Neural progenitor cell (in vitro differentiated cells): Measurements from ENCODE around the gene AVP. TPM values are rescaled to one million over a fixed set of nuclear protein-coding genes. Genes with fewer than 3 reads are reported as not detected.

Source experiments
- DNase-seq: peaks from one replicate; pipeline ENCODE4 v3.0.0-alpha.2; 2016; ENCODE audit warnings: low spot score
- H2AFZ ChIP-seq: fragments of 200-600 bp; sonication (generic); replicated peaks from 2 replicates; pipeline ENCODE4 v1.6.1; 2016; ENCODE audit warnings: antibody characterized with exemption
- H3F3A ChIP-seq: fragments of 200-600 bp; sonication (generic); 2 replicates; pipeline ENCODE4 v1.6.1; 2016; ENCODE audit warnings: antibody characterized with exemption, low read depth
- H3K27ac ChIP-seq: fragments of 200-600 bp; sonication (generic); 2 replicates; pipeline ENCODE4 v1.5.1; 2016; ENCODE audit warnings: mild to moderate bottlenecking
- H3K27me3 ChIP-seq: fragments of 200-600 bp; sonication (generic); 2 replicates; pipeline ENCODE4 v1.6.1; 2016; ENCODE audit warnings: mild to moderate bottlenecking, moderate library complexity
- H3K36me3 ChIP-seq: fragments of 200-600 bp; sonication (generic); 2 replicates; pipeline ENCODE4 v1.5.1; 2016
- H3K4me1 ChIP-seq: fragments of 200-600 bp; sonication (generic); 2 replicates; pipeline ENCODE4 v1.6.1; 2016; ENCODE audit warnings: mixed run types
- H3K4me2 ChIP-seq: fragments of 200-600 bp; sonication (generic); 2 replicates; pipeline ENCODE4 v1.6.1; 2016
- H3K4me3 ChIP-seq: fragments of 200-600 bp; sonication (generic); 2 replicates; pipeline ENCODE4 v1.5.1; 2016
- H3K79me2 ChIP-seq: fragments of 200-600 bp; sonication (generic); 2 replicates; pipeline ENCODE4 v1.6.1; 2016; ENCODE audit warnings: low read depth
- H3K9ac ChIP-seq: fragments of 200-600 bp; sonication (generic); 2 replicates; pipeline ENCODE4 v1.6.1; 2016
- H3K9me3 ChIP-seq: fragments of 200-600 bp; sonication (generic); 2 replicates; pipeline ENCODE4 v1.5.1; 2016; ENCODE audit warnings: low read depth
- H4K20me1 ChIP-seq: fragments of 200-600 bp; sonication (generic); 2 replicates; pipeline ENCODE4 v1.6.1; 2016; ENCODE audit warnings: low read depth
- H3K27ac Mint-ChIP-seq: 3 replicates; pipeline ENCODE4 v1.8.0; 2021; ENCODE audit warnings: mixed read lengths
- H3K27me3 Mint-ChIP-seq: 2 replicates; pipeline ENCODE4 v1.8.0; 2022; ENCODE audit warnings: low read depth, mild to moderate bottlenecking, inconsistent platforms, moderate library complexity, mixed read lengths; ENCODE audit not compliant: insufficient read depth
- H3K36me3 Mint-ChIP-seq: 3 replicates; pipeline ENCODE4 v1.8.0; 2021; ENCODE audit warnings: mixed read lengths
- H3K4me1 Mint-ChIP-seq: 3 replicates; pipeline ENCODE4 v1.8.0; 2021; ENCODE audit warnings: mixed read lengths
- H3K4me3 Mint-ChIP-seq: 3 replicates; pipeline ENCODE4 v1.8.0; 2021; ENCODE audit warnings: mild to moderate bottlenecking, moderate library complexity, mixed read lengths
- H3K9me3 Mint-ChIP-seq: 3 replicates; pipeline ENCODE4 v1.8.0; 2020; ENCODE audit warnings: mixed read lengths
- EZH2 ChIP-seq: fragments of 200-600 bp; sonication (generic); IDR thresholded peaks from 2 replicates; pipeline ENCODE4 v1.6.1; 2017; ENCODE audit warnings: antibody characterized with exemption, mild to moderate bottlenecking, moderate library complexity
- EZH2phosphoT487 ChIP-seq: fragments of 200-600 bp; sonication (generic); IDR thresholded peaks from 2 replicates; pipeline ENCODE4 v1.6.1; 2017; ENCODE audit warnings: antibody characterized with exemption
- total RNA-seq: library from RNA; depleted of rRNA; stranded (reverse); fragments of >200 nt; gene quantifications from 2 replicates; pipeline ENCODE4 v1.2.3, GENCODE V29; 2015; ENCODE audit warnings: low replicate concordance
- TF ChIP-seq, protein P1 (sequence below): fragments of 200-600 bp; sonication (generic); IDR thresholded peaks from 2 replicates; pipeline ENCODE4 v1.5.1; 2017; ENCODE audit warnings: antibody characterized with exemption, mild to moderate bottlenecking

AVP gene, protein sequence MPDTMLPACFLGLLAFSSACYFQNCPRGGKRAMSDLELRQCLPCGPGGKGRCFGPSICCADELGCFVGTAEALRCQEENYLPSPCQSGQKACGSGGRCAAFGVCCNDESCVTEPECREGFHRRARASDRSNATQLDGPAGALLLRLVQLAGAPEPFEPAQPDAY
- not detected in 2 replicates for total RNA-seq

DNA sequence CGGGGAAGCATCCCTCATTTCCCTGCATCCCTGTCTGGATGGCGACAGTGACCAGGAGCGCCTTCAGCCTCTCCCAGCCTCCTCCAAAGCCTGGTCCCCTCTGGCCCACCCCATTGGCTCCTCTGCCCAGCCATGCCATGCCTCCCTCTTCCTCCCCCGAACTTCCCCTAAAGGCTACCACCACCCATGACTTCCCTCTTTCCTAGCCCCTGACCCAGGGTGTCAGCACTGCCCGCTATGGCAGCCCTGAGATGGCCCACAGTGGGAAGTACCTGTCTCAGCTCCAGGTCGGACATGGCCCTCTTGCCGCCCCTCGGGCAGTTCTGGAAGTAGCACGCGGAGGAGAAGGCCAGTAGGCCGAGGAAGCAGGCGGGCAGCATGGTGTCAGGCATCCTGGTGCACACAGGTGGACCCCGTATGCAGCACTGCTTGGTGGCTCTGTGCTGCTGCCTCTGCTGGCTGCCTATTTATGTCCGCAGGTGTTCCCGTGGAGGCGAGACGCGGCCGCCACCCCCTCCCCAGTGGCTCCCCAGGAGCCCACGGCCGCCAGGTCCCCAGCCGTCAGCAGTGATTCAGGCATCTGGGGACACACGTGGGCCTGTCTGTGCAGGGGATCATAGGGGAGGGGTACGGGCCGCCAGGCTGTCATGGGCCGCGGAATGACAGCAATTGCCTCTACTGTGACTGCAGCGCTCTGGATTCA, at the start of gene AVP:
Gene AVP (minus strand): TSS at position 442 of the 703 bp plus-strand sequence. CDS start 50 bp downstream, at position 392.
- Histone ChIP-seq H3K4me1 (no peaks in the 10 kb centered on the region), H3F3A (no peaks in the 10 kb centered on the region), H3K79me2 (no peaks in the 10 kb centered on the region), H3K9ac (no peak within 1 kb of the TSS), H3K4me3 (no peak within 1 kb of the TSS), H4K20me1 (no peaks in the 10 kb centered on the region), H3K36me3 (no peaks in the 10 kb centered on the region), H3K27ac (no peak within 1 kb of the TSS), H3K27me3 (peaks cover 59% of the 10 kb centered on the region), H2AFZ (no peak within 1 kb of the TSS), H3K4me2 (peak within 1 kb of the TSS; percentile 83), H3K9me3 (no peaks in the 10 kb centered on the region)
- Mint-ChIP-seq H3K9me3 (no peaks in the 10 kb centered on the region), H3K4me3 (peak within 1 kb of the TSS; percentile 24), H3K36me3 (no peaks in the 10 kb centered on the region), H3K27me3 (peaks cover 29% of the 10 kb centered on the region), H3K4me1 (no peaks in the 10 kb centered on the region), H3K27ac (no peak within 1 kb of the TSS)
- no peak for DNase-seq
- TF ChIP-seq EZH2phosphoT487 = no peak
- TF ChIP-seq EZH2 = no peak
- TF ChIP-seq, protein P1, sequence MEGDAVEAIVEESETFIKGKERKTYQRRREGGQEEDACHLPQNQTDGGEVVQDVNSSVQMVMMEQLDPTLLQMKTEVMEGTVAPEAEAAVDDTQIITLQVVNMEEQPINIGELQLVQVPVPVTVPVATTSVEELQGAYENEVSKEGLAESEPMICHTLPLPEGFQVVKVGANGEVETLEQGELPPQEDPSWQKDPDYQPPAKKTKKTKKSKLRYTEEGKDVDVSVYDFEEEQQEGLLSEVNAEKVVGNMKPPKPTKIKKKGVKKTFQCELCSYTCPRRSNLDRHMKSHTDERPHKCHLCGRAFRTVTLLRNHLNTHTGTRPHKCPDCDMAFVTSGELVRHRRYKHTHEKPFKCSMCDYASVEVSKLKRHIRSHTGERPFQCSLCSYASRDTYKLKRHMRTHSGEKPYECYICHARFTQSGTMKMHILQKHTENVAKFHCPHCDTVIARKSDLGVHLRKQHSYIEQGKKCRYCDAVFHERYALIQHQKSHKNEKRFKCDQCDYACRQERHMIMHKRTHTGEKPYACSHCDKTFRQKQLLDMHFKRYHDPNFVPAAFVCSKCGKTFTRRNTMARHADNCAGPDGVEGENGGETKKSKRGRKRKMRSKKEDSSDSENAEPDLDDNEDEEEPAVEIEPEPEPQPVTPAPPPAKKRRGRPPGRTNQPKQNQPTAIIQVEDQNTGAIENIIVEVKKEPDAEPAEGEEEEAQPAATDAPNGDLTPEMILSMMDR = no peak

DNA sequence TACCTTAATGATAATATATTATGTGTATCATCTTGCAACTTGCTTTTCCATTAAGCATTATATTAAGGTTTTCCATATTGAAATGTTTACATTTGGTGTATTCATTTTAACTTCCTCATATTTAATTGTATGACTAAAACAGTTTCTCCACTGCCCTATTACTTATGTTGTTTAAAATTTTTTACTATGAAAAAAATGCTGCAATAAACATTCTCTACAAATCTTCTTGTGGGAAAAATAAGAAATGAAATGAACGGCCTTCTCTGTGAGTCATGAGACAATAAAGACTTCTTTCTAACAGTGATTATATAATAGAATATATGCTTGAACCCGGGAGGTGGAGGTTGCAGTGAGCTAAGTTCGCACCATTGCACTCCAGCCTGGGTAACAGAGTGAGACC, 49.6 kb upstream of the AVP start:
- H3K9ac ChIP-seq = no peak overlapping the region
- H3K4me3 Mint-ChIP-seq = no peak overlapping the region
- H4K20me1 ChIP-seq = peaks cover 9% of the 10 kb centered on the region
- H3F3A ChIP-seq = peaks cover 4% of the 10 kb centered on the region
- H3K79me2 ChIP-seq = peaks cover 3% of the 10 kb centered on the region
- no peaks in the 10 kb centered on the region for H3K9me3 Mint-ChIP-seq
- H2AFZ ChIP-seq = no peak overlapping the region
- no peak overlapping the region for H3K4me3 ChIP-seq
- no peaks in the 10 kb centered on the region for H3K4me1 ChIP-seq
- no peaks in the 10 kb centered on the region for H3K4me1 Mint-ChIP-seq
- H3K4me2 ChIP-seq = no peak overlapping the region
- no peaks in the 10 kb centered on the region for H3K27me3 ChIP-seq
- H3K9me3 ChIP-seq = no peaks in the 10 kb centered on the region
- H3K27me3 Mint-ChIP-seq = no peaks in the 10 kb centered on the region
- TF ChIP-seq EZH2phosphoT487 (no peak), EZH2 (no peak)
- TF ChIP-seq, protein P1 = no peak
- no peak for DNase-seq
- no peaks in the 10 kb centered on the region for H3K36me3 Mint-ChIP-seq
- no peaks in the 10 kb centered on the region for H3K36me3 ChIP-seq
- H3K27ac Mint-ChIP-seq = no peak overlapping the region
- no peak overlapping the region for H3K27ac ChIP-seq

DNA sequence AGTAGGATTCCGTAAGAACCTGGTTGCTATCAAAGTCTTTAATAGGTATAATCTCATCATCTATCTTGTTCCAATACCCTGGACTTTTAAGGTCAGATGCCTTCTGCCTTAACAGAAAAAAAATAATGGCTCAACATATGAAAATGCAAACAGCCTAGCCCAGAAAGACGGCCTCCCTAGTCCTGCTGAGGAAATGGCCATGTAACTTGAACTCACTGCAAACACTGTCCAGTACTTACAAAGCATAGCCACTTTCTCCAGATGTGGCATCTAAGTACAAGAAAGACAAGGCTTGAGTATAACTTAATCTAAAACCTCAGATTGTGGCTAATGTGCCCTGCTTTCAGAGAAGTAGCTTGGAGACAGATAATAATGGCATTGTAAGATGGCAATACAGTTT, 48.6 kb upstream of the AVP start:
- Mint-ChIP-seq H3K27me3 (no peaks in the 10 kb centered on the region), H3K9me3 (no peaks in the 10 kb centered on the region), H3K27ac (no peak overlapping the region), H3K36me3 (peaks cover 3% of the 10 kb centered on the region), H3K4me1 (no peaks in the 10 kb centered on the region), H3K4me3 (no peak overlapping the region)
- Histone ChIP-seq H2AFZ (no peak overlapping the region), H3F3A (peaks cover 4% of the 10 kb centered on the region), H3K27me3 (no peaks in the 10 kb centered on the region), H3K79me2 (peaks cover 3% of the 10 kb centered on the region), H4K20me1 (no peaks in the 10 kb centered on the region), H3K9ac (no peak overlapping the region), H3K4me1 (no peaks in the 10 kb centered on the region), H3K9me3 (no peaks in the 10 kb centered on the region), H3K4me3 (no peak overlapping the region), H3K4me2 (no peak overlapping the region), H3K27ac (no peak overlapping the region), H3K36me3 (no peaks in the 10 kb centered on the region)
- no peak for DNase-seq
- TF ChIP-seq, protein P1 = no peak
- TF ChIP-seq EZH2phosphoT487 = no peak
- no peak for TF ChIP-seq EZH2
